ENCODE data around the gene CEP55.

Gene CEP55

DNA sequence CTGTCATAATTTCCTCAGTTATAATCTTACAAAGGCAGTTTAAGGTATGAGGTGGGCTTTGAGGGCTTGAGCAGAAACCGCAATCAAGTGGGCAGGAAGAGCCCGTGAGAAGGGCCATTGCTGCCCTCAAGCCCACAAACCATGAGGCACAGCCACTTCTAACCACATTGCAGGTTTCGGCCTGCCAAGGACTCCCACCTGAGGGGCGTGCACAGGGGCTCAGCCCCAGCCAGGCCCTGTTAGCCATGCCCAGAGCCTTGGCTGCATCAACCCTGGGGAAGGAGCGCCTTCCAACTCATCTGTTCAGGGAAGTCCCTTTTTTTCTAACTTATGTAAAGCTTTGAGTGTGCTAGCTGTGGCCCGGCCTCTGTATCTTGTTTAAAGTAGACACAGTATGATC is 64.1 kb downstream of the CEP55 start:
- DNase-seq (ENCODE audit: low spot score), result no peak
- no peak for FAIRE-seq

DNA sequence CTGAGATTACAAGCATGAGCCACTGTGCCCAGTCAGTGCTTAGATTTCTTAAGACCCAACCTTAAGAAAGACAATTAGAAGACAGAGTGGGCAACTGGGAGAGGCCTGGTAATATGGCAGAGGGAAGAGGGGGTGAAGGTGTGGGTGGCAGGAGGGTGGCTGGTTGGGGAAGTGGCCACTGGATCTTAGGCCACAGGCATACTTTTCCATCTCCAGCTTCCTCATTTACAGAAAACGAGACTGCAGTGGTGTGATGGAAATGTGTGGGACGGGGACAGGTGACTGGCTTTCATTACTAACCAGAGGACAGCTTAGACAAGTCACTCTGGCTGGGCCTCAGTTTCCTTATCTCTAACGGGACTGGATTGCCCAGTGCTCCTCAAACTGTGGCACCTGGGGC is 69.0 kb downstream of the CEP55 start:
- FAIRE-seq (no peak), DNase-seq (ENCODE audit: low spot score) (no peak)

DNA sequence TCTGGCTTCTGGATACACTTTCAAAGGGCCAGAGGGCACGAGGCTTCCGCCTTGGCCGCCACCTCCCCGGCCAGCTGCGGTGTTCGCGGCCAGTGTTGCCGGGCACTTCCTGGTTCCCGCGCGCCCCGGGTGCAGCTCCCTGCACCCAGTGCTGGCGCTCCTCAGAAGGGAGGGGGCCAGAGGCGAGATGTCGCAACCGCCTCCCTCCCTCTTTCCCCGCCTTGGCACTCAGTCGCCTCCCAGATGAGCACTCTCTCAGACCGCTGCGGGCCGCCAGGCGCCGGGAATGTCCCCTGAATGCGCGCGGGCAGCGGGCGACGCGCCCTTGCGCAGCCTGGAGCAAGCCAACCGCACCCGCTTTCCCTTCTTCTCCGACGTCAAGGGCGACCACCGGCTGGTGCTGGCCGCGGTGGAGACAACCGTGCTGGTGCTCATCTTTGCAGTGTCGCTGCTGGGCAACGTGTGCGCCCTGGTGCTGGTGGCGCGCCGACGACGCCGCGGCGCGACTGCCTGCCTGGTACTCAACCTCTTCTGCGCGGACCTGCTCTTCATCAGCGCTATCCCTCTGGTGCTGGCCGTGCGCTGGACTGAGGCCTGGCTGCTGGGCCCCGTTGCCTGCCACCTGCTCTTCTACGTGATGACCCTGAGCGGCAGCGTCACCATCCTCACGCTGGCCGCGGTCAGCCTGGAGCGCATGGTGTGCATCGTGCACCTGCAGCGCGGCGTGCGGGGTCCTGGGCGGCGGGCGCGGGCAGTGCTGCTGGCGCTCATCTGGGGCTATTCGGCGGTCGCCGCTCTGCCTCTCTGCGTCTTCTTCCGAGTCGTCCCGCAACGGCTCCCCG is 70.2 kb downstream of the CEP55 start, which contains the start of gene FFAR4:
Gene FFAR4, plus strand, starts transcription at position 231 of the 842 bp plus-strand sequence. Its CDS starts 56 bp downstream, at position 287.
- FAIRE-seq, result no peak
- DNase-seq (ENCODE audit: low spot score), result no peak

DNA sequence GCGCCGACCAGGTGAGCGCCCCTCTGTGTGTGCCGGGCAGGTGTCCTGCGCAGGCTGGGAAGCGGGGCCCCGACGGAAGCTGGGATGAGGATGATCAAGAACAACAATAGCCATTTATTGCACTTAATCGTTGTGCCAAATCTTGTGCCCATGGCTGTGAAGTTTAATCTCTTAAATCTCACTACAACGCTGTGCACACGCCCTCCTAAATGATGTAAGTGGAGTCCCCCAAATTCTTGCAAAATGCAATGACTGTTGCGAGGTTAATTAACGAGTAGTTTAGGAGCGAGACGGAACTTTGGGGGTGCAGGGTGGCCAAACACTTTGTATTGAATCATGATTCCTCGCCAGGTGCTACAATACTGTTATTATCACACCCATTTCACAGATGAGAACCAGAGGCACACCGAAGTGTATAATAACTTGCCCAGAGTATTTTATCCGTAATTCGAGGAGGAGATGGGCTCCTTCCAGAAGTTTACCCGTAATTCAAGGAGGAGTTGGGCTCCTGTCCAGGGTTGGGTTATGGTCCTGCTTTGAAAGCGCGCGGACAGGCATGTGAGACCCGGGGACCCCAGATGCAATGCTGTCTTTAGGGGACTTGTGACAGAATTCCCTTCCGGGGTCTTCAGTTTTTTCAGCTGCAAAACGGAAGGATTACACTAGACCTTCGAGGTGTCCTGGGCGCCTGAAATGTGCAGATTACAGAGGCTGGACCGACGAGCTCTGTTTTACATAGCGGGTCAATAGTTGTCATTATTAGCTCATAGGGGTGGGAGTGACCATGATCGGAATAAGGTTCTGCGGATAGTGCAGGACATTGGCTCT is 71.1 kb downstream of the CEP55 start:
- no peak for DNase-seq (ENCODE audit: low spot score)
- no peak for FAIRE-seq

DNA sequence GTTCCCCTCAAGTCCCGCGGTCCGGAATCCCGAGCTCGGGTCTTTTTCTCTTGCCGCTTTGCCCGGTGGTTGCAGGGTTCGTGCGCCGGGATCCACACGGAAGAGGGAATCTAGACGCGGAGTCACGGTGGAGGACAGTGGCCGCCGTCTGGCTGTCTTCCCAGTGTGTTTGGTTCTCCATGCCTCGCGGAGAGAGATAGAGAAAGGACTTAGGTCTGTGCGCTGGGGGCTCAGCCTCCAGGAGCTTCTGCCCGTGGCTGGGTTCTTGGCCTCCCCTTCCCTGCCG is 71.6 kb downstream of the CEP55 start:
- no peak for DNase-seq (ENCODE audit: low spot score)
- FAIRE-seq, result no peak

DNA sequence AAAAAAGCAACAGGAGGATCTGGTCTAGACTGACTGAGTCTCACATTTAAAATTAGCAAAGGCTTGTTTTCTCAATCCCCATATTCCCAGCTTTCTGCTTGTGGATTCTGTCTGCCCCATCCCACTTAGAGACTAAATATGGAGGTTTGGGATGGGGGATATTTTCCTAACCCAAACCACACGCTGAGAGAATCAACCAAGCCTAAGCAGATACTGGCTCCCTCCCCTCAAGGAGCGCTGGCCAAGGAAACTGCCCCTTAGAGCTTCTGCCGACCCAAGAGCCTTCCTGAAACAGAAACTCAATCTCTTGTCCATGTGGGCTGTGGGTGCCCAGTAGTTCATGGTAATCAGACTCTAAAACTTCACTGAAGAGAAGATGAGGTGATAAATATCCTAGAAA is 74.0 kb downstream of the CEP55 start:
- no peak for FAIRE-seq

DNA sequence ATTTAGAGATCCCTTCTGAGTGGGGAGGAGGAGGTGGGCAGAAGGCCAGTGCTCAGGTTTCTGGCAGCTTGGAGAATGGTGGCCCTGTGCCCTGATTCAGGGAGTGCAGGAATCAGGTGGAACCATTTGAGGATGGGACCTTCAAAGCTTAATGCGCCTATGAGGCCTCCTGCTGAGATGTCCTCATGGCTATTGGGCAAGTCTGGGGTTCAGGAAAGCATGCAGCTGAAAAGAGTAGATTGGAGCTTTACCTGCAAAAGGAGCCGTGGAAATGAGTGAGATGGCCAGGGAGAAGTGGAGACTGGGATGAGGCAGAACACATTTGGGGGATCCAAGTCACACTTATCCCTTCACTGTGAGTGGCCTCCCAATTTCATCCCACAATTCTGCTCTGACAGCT is 76.2 kb downstream of the CEP55 start:
- no peak for FAIRE-seq

More for the DNA sequence above, 74.0 kb downstream of the CEP55 start:
- DNase-seq (ENCODE audit: low spot score), result no peak

DNA sequence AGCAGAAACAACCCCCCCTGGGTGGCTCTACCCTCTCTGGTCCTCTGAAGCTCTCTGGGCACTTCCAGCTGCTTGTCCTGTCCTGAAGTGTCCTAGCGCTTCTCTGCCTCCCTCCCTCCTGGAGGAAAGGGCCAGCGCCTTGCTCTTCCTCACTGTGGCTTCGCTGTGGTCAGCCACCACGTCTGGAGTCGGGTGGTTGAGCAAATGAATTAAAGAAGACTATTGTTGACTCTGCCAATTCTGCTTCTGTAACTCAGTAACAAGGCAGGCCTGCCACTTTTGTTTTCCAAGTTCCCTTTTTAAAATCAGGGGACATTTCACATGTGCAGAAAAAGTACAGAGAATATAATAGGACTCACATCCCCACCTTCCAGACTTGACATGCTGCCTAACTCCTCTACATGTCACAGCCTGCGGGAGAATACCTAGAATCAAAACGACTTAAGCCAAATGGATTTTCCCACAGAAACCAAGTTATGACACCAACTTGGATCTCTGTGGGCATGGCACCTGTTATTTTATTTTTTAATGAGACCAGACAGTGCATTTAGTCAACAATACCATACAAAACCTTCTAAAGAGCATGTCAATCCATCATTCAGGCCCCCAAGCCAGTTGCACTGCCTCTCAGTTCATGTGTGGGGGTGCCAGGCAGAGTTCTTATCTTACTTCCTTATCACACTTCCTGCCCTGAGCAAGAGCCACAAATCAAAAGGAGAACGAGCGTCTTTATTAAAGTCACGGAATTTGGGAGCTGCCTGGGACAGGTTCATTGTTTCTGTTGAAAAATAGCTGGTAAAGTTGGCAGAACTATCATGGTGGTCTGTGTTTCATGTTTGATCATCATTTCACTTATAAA is 76.9 kb downstream of the CEP55 start:
- DNase-seq (ENCODE audit: low spot score) (no peak), FAIRE-seq (no peak)

More for the DNA sequence above, 76.2 kb downstream of the CEP55 start:
- DNase-seq (ENCODE audit: low spot score), result no peak

DNA sequence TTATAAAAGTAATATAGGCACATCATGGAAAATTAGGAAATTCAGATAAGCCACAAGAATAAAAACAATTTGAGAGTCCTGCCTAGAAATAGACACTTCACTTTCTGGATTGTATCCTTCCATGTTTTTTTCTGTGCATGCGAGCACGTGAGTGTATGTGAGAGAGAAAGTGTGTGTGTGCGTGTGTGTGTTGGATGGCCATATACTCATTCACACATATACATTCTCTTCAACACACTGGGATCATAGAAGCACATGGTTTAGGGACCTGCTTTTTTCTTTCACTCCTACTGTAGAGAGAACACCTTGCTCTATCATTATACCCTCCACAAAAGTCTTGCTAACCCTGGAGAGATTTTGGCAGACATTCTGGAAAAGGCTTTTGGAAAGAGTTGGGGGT is 77.5 kb downstream of the CEP55 start:
- DNase-seq (ENCODE audit: low spot score) (no peak), FAIRE-seq (no peak)

DNA sequence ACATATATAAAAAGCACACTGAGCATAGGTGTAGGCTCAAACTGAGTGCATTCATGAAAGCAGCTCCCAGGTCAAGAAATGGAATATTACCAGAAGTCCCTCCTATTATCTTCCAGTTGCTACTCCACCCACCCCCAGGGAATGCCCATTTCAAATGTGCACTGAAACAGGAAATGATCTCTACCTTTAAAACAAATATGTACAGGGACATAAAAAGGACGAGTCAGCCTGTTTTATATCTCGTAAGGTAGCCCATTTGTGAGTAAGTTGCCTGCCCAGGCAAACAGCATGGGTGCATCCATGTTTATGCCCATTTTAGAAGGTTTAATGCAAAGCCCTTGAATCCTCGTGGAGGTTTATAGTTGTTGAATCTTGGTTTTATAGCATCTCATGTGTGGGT is 80.5 kb downstream of the CEP55 start:
- DNase-seq (ENCODE audit: low spot score) (no peak), FAIRE-seq (no peak)

DNA sequence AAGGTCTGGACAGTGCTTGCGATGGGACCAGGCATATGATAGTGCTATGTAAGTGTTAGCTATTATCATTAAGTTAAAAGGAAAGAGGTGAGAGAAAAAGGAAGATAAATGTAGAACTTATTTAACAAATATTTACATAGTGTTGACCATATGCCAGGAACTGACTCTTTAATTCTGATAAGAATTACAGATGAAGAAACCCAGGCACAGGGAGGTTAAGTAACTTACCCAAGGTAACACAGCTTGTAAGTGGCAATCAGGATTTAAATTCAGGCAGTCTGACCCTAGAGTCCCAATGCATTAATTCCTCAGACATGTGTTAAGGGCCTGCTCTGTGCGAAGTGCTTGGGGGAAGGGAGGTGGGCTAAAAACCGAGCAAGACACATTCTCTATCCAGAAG is 81.2 kb downstream of the CEP55 start:
- DNase-seq (ENCODE audit: low spot score) (no peak), FAIRE-seq (no peak)
